ENCODE data around the gene ZNF597. TPM values are rescaled to one million over a fixed set of nuclear protein-coding genes. Genes with fewer than 3 reads are reported as not detected.

The ZNF597 gene
- 0.82 to 1.1 TPM (median 0.95 TPM) in 5 replicates for total RNA-seq (2022; extraction: Qiagen RNA extraction)

GRCh38 chr16:3443108-3444031 lies at the start of gene ZNF597, which contains the start of gene NAA60:
TSS of gene ZNF597 (minus strand) at chr16:3443504. CDS start at chr16:3443153, 351 bp downstream.
TSS of gene NAA60 (plus strand) at chr16:3443680. CDS start at chr16:3476228, 32,548 bp downstream.

GRCh38 chr16:3400779-3401688 lies 42.3 kb downstream of the ZNF597 start, which contains the start of the genes ZNF174 and ZSCAN32:
TSS of gene ZNF174 (plus strand) at chr16:3401215. CDS start at chr16:3402005, 790 bp downstream.
TSS of gene ZSCAN32 (minus strand) at chr16:3401004. CDS start at chr16:3397557, 3,447 bp downstream.

Other genes with a start within 250 kb of the ZNF597 start
- 7.1 to 8.8 TPM (median 8.0 TPM) in 5 replicates for gene ZNF200, start 208.3 kb downstream of the ZNF597 start, total RNA-seq (2022; extraction: Qiagen RNA extraction)
- not detected in 5 replicates for gene MEFV, start 186.9 kb downstream of the ZNF597 start, total RNA-seq (2022; extraction: Qiagen RNA extraction)
- 33.4 to 40.7 TPM (median 35.7 TPM) in 5 replicates for gene ZNF263, start 160.0 kb downstream of the ZNF597 start, total RNA-seq (2022; extraction: Qiagen RNA extraction)
- 1.3 to 1.9 TPM (median 1.6 TPM) in 5 replicates for gene TIGD7, start 138.1 kb downstream of the ZNF597 start, total RNA-seq (2022; extraction: Qiagen RNA extraction)
- 10.0 to 12.8 TPM (median 11.2 TPM) in 5 replicates for gene ZNF75A, start 138.0 kb downstream of the ZNF597 start, total RNA-seq (2022; extraction: Qiagen RNA extraction)
- gene OR2C1, start 87.6 kb downstream of the ZNF597 start, total RNA-seq (2022; extraction: Qiagen RNA extraction): not detected in 5 replicates
- gene ZSCAN32, start 42.5 kb downstream of the ZNF597 start, total RNA-seq (2022; extraction: Qiagen RNA extraction): 10.7 to 18.4 TPM (median 15.1 TPM) in 5 replicates
- 11.4 to 13.7 TPM (median 13.1 TPM) in 5 replicates for gene ZNF174, start 42.3 kb downstream of the ZNF597 start, total RNA-seq (2022; extraction: Qiagen RNA extraction)
- gene NAA60, start 176 bp upstream of the ZNF597 start, total RNA-seq (2022; extraction: Qiagen RNA extraction): 46.0 to 56.4 TPM (median 55.2 TPM) in 5 replicates
- gene C16orf90, start 52.0 kb upstream of the ZNF597 start, total RNA-seq (2022; extraction: Qiagen RNA extraction): not detected in 5 replicates
- 18.8 to 23.2 TPM (median 21.7 TPM) in 5 replicates for gene CLUAP1, start 57.5 kb upstream of the ZNF597 start, total RNA-seq (2022; extraction: Qiagen RNA extraction)
- 0.01 to 0.05 TPM (median 0.02 TPM) in 4 of 5 replicates, not detected in the other for gene NLRC3, start 133.9 kb upstream of the ZNF597 start, total RNA-seq (2022; extraction: Qiagen RNA extraction)
- 4.1 to 5.6 TPM (median 4.7 TPM) in 5 replicates for gene SLX4, start 168.1 kb upstream of the ZNF597 start, total RNA-seq (2022; extraction: Qiagen RNA extraction)
- 2.8 to 5.7 TPM (median 4.2 TPM) in 5 replicates for gene DNASE1, start 211.2 kb upstream of the ZNF597 start, total RNA-seq (2022; extraction: Qiagen RNA extraction)

All from A549 treated with CORT108297 at 1 μM for 4 hours (cell line).